ENCODE results near the gene EREG.
A peak's percentile ranks its signal among the peaks of the same experiment; 100 is the strongest.

The EREG gene

GRCh38 chr4:74418063-74418670, 53.2 kb downstream of the EREG start:
- H3K4me3 ChIP-seq (ENCODE audit: low read length) = no peak overlapping the region
- peak; percentile 95 for DNase-seq (ENCODE audit: low read depth)
- TF ChIP-seq CTCF (IDR thresholded peaks at IDR 0.05; ENCODE audit: insufficient read depth, low read depth, low read length, missing control alignments) = no peak

DNA sequence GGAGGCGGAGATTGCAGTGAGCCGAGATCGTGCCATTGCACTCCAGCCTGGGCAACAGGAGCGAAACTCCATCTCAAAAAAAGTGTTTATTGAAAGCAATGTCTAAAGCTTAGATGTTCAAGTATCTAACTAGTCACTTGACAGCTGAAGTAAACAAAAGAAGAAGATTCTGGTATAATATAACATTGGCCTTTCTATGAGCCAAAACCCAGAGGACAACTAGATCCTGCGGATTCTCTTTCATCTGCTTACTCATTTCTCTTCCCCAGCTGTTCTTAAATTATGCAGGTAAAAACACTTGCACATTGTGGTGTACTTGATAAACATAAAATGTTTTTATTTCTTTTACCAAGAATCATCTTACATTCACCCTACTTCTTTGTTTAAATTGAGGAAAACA, 55.9 kb downstream of the EREG start:
- no peak for DNase-seq (ENCODE audit: low read depth)
- TF ChIP-seq CTCF (IDR thresholded peaks at IDR 0.05; ENCODE audit: insufficient read depth, low read depth, low read length, missing control alignments) = no peak
- H3K4me3 ChIP-seq (ENCODE audit: low read length) = no peak overlapping the region

- DNase-seq (ENCODE audit: low read depth) = peak; percentile 61
- no peak for TF ChIP-seq CTCF (IDR thresholded peaks at IDR 0.05; ENCODE audit: insufficient read depth, low read depth, low read length, missing control alignments)
- no peak overlapping the region for H3K4me3 ChIP-seq (ENCODE audit: low read length)
Measured at GRCh38 chr4:74423104-74423503, 58.2 kb downstream of the EREG start.

DNA sequence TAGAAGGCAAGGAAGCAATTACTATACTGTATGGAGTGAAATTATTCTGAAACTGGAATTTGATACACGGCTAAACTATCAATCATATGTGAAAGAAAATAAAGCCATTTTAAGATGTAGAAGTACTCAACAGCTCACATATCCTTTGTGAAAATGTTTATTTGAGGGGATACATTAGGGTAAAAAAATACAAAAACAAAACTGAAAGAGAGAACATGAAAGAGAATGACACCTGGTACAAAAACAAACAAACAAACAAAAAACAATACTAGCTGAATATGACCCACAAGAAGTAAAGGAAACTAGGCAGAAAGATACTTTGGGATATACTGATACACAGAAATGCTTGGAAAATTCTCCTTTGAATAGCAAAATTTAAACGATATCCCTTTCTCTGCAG, 59.2 kb downstream of the EREG start:
- H3K4me3 ChIP-seq (ENCODE audit: low read length) = no peak overlapping the region
- DNase-seq (ENCODE audit: low read depth) = no peak
- TF ChIP-seq CTCF (IDR thresholded peaks at IDR 0.05; ENCODE audit: insufficient read depth, low read depth, low read length, missing control alignments) = no peak

- no peak for TF ChIP-seq CTCF (IDR thresholded peaks at IDR 0.05; ENCODE audit: insufficient read depth, low read depth, low read length, missing control alignments)
- no peak overlapping the region for H3K4me3 ChIP-seq (ENCODE audit: low read length)
- peak; percentile 69 for DNase-seq (ENCODE audit: low read depth)
Measured at GRCh38 chr4:74426101-74426500, 61.2 kb downstream of the EREG start.

DNA sequence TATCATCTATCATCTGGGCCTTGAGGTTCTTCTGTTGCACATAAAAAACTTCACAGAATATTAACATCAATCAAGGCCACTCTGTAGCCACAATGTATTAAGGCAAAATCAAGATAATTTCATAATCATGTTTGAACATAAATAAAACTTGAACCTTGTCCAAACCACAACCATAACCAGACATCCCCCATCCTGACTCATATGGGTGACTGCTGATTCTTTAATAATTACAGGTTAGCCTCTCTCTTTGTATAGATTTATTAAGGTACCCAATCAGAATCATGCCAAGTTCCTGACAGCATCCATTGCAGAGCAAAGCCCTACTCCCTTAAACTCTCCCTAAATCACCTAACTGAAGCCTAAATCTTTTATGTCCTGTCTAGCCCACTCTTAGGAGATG, 63.3 kb downstream of the EREG start:
- DNase-seq (ENCODE audit: low read depth) = peak; percentile 88
- H3K4me3 ChIP-seq (ENCODE audit: low read length) = no peak overlapping the region
- no peak for TF ChIP-seq CTCF (IDR thresholded peaks at IDR 0.05; ENCODE audit: insufficient read depth, low read depth, low read length, missing control alignments)

DNA sequence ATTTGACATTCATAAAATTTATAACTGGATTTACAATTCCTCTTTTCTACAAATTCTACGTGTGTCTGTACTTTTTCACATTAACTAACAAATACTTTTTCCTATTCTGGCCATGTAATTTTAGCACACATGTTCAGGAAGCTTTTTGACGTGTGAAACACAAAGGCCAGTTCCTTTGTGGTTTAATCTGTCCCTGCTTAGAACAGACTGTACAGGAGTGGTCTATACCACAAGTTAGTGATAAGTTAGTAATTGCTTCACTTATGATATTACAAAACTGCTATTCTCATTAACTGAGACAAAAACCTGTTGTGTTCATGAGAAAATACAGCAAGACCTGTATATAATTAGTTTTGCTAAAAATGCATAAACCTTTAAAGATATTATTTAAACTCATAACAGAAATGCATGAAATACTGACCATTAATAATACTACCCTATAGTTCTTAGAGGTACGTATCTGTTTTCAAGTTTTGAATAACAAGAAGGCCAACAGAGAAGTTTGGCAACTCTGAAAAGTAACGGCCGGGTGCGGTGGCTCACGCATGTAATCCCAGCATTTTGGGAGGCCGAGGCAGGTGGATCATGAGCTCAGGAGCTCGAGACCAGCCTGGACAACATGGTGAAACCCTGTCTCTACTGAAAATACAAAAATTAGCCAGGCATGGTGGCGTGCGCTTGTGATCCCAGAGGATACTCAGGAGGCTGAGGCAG, 66.3 kb downstream of the EREG start:
- no peak overlapping the region for H3K4me3 ChIP-seq (ENCODE audit: low read length)
- no peak for TF ChIP-seq CTCF (IDR thresholded peaks at IDR 0.05; ENCODE audit: insufficient read depth, low read depth, low read length, missing control alignments)
- no peak for DNase-seq (ENCODE audit: low read depth)
